Endothelial cell of umbilical vein (primary cell): ENCODE results near the gene NKD2.

Source experiments
- CTCF ChIP-seq, 2 donors: IDR thresholded peaks; 1 replicate in 1 of 2; 2 replicates in 1 of 2; pipeline ENCODE4 v1.5.1; 2011; ENCODE audit warnings: low read length in 2 of 2, mild to moderate bottlenecking in 2 of 2, moderate library complexity in 2 of 2, control low read depth in 1 of 2, inconsistent platforms in 1 of 2, low read depth in 1 of 2; ENCODE audit not compliant: insufficient read depth in 1 of 2; ENCODE audit errors: extremely low read depth in 1 of 2
- EZH2 ChIP-seq: IDR thresholded peaks from 2 replicates; pipeline ENCODE4 v1.6.1; 2012; ENCODE audit warnings: borderline replicate concordance, low read depth, mild to moderate bottlenecking, moderate library complexity, low read length, inconsistent platforms; ENCODE audit not compliant: severe bottlenecking
- FOS ChIP-seq: IDR thresholded peaks from 2 replicates; pipeline ENCODE4 v1.6.1; 2011; ENCODE audit warnings: mild to moderate bottlenecking, low read length, moderate library complexity, borderline replicate concordance; ENCODE audit not compliant: insufficient read depth
- JUN ChIP-seq: IDR thresholded peaks from 2 replicates; pipeline ENCODE4 v1.6.1; 2011; ENCODE audit warnings: borderline replicate concordance, low read depth; ENCODE audit not compliant: insufficient read length, insufficient read depth
- MAX ChIP-seq: IDR thresholded peaks from 2 replicates; pipeline ENCODE4 v1.6.1; 2011; ENCODE audit not compliant: insufficient read depth, insufficient read length
- POLR2A ChIP-seq: IDR thresholded peaks from 2 replicates; pipeline ENCODE4 v1.6.1; 2012; ENCODE audit warnings: low read depth, mild to moderate bottlenecking, control low read depth, low read length
- POLR2AphosphoS5 ChIP-seq: IDR thresholded peaks from 2 replicates; pipeline ENCODE4 v1.6.1; 2012; ENCODE audit warnings: low read depth, mild to moderate bottlenecking, control low read depth, low read length, moderate library complexity; ENCODE audit not compliant: insufficient read depth

- TF ChIP-seq CTCF (IDR thresholded peaks at IDR 0.05; ENCODE audit: extremely low read depth in 1 of 2, insufficient read depth in 1 of 2, low read depth in 1 of 2, low read length in 2 of 2) (no peak), POLR2AphosphoS5 (no peak), POLR2A (no peak), EZH2 (no peak), FOS (no peak), MAX (no peak), JUN (no peak)
Observed at GRCh38 chr5:999032-999501, 9.5 kb upstream of the NKD2 start.
